MCF 10A (cell line): ENCODE measurements around the gene RHOV. TPM values are rescaled to one million over a fixed set of nuclear protein-coding genes. Genes with fewer than 3 reads are reported as not detected.

Source experiments
- BruUV-seq: library from RNA; stranded (reverse); fragments of 400-500 nt; replicated peaks from 2 replicates; lab custom pipeline; 2021; lab: Mats Ljungman, UMichigan
- CTCF ChIA-PET: fragments of 300-600 bp; sonication (Branson Sonifier 250); formaldehyde crosslinking; extraction: SDS; loops from one replicate; lab custom pipeline; 2021; ENCODE audit warnings: antibody characterized with exemption, inconsistent platforms; lab: Yijun Ruan, JAX
- POLR2A ChIA-PET: fragments of 300-600, 350-650 bp; sonication (Branson Sonifier 250); formaldehyde crosslinking; extraction: SDS; loops from one replicate; lab custom pipeline; 2020; ENCODE audit warnings: antibody characterized with exemption, inconsistent platforms; lab: Yijun Ruan, JAX
- DNase-seq: peaks from one replicate; pipeline ENCODE4 v3.0.0-alpha.2; 2018; ENCODE audit not compliant: unreplicated experiment
- H3K27ac Mint-ChIP-seq: one replicate; pipeline ENCODE4 v1.8.0; 2022; ENCODE audit warnings: mild to moderate bottlenecking, low read depth, mixed read lengths; ENCODE audit not compliant: unreplicated experiment
- H3K27me3 Mint-ChIP-seq: one replicate; pipeline ENCODE4 v1.8.0; 2022; ENCODE audit warnings: mixed read lengths; ENCODE audit not compliant: insufficient read depth, unreplicated experiment
- H3K36me3 Mint-ChIP-seq: one replicate; pipeline ENCODE4 v1.8.0; 2022; ENCODE audit warnings: mild to moderate bottlenecking, moderate library complexity, mixed read lengths; ENCODE audit not compliant: insufficient read depth, unreplicated experiment
- H3K4me1 Mint-ChIP-seq: one replicate; pipeline ENCODE4 v1.8.0; 2022; ENCODE audit warnings: mixed read lengths; ENCODE audit not compliant: insufficient read depth, unreplicated experiment
- H3K4me3 Mint-ChIP-seq: one replicate; pipeline ENCODE4 v1.8.0; 2022; ENCODE audit warnings: mild to moderate bottlenecking, moderate library complexity, mixed read lengths; ENCODE audit not compliant: unreplicated experiment
- H3K9me3 Mint-ChIP-seq: one replicate; pipeline ENCODE4 v1.8.0; 2022; ENCODE audit warnings: mixed read lengths; ENCODE audit not compliant: unreplicated experiment
- CTCF ChIP-seq: fragments of 200-600 bp; IDR thresholded peaks from one replicate; pipeline ENCODE4 v1.8.0; 2022; ENCODE audit warnings: antibody characterized with exemption, mild to moderate bottlenecking; ENCODE audit not compliant: unreplicated experiment
- intact Hi-C: fragments of 100-400 bp; cut with micrococcal nuclease; formaldehyde crosslinking; loops from 2 replicates; pipeline ENCODE4 v1.14.1; 2022
- total RNA-seq: library from RNA; stranded (reverse); gene quantifications from 2 replicates; pipeline ENCODE4 v1.2.3, GENCODE V29; 2022

The RHOV gene
- total RNA-seq, 1 experiment from 2014 or later, result 1.7 TPM

GRCh38 chr15:40900256-40901052, 26.4 kb upstream of the RHOV start:
- CTCF ChIA-PET, result interaction anchor here (0.5 to 6.8 kb wide), 7 partner anchors 30 to 418 kb away, joined by 3 to 47 read pairs (median 3); no protein-coding TSS in a partner anchor
- H3K27ac Mint-ChIP-seq, result no peak overlapping the region
- H3K4me1 Mint-ChIP-seq, result peaks cover 22% of the 10 kb centered on the region
- no peaks in the 10 kb centered on the region for H3K9me3 Mint-ChIP-seq
- BruUV-seq, result no TSS peak
- H3K4me3 Mint-ChIP-seq, result no peak overlapping the region
- H3K27me3 Mint-ChIP-seq, result no peaks in the 10 kb centered on the region
- DNase-seq, result no peak
- no peak for TF ChIP-seq CTCF
- peaks cover 79% of the 10 kb centered on the region for H3K36me3 Mint-ChIP-seq
- intact Hi-C loops, result loop anchor here (5.0 kb wide), 1 partner anchor 432 kb away; the partner anchor contains the start of genes NUSAP1 and OIP5
- POLR2A ChIA-PET, result no interaction called here

GRCh38 chr15:40899536-40900207, 25.6 kb upstream of the RHOV start:
- DNase-seq, result no peak
- intact Hi-C loops, result loop anchor here (5.0 kb wide), 1 partner anchor 433 kb away; the partner anchor contains the start of genes NUSAP1 and OIP5
- Mint-ChIP-seq H3K4me3 (no peak overlapping the region), H3K4me1 (peaks cover 29% of the 10 kb centered on the region), H3K27ac (no peak overlapping the region), H3K36me3 (peaks cover 75% of the 10 kb centered on the region), H3K9me3 (no peaks in the 10 kb centered on the region), H3K27me3 (no peaks in the 10 kb centered on the region)
- POLR2A ChIA-PET, result no interaction called here
- no TSS peak for BruUV-seq
- TF ChIP-seq CTCF, result no peak
- CTCF ChIA-PET, result interaction anchor here (0.5 to 6.8 kb wide), 5 partner anchors 41 to 419 kb away, joined by 3 to 47 read pairs (median 3); no protein-coding TSS in a partner anchor

- Mint-ChIP-seq H3K27ac (peak overlapping the region; percentile 98), H3K4me3 (peak overlapping the region; percentile 95), H3K9me3 (no peaks in the 10 kb centered on the region), H3K27me3 (no peaks in the 10 kb centered on the region), H3K36me3 (peaks cover 34% of the 10 kb centered on the region), H3K4me1 (peaks cover 31% of the 10 kb centered on the region)
- peak; percentile 68 for DNase-seq
- POLR2A ChIA-PET, result interaction anchor here (0.6 to 3.7 kb wide), 29 partner anchors 9 to 375 kb away, joined by 3 to 63 read pairs (median 5); partner anchors contain the start of genes C15orf62, DNAJC17, GCHFR and RAD51
- peak; percentile 44 for TF ChIP-seq CTCF
- CTCF ChIA-PET, result interaction anchor here (0.5 to 3.7 kb wide), 34 partner anchors 9 to 526 kb away, joined by 3 to 131 read pairs (median 4); partner anchors contain the start of genes RAD51 and RHOV
- BruUV-seq, result TSS peak; percentile 69
- intact Hi-C loops, result loop anchor here (1.0 to 5.0 kb wide), 3 partner anchors 149 to 300 kb away; partner anchors contain the start of gene KNL1
Measured at GRCh38 chr15:40894681-40895448, 20.8 kb upstream of the RHOV start.
